Brain microvascular endothelial cell (primary cell): ENCODE data around the gene SCRN3.

Experiments
- DNase-seq: peaks from one replicate; pipeline ENCODE4 v3.0.0-alpha.2; 2020
- H3K27ac ChIP-seq: fragments of 250-450 bp; sonication (Bioruptor Pico); 2 replicates; pipeline ENCODE4 v1.5.1; 2020; ENCODE audit warnings: mild to moderate bottlenecking, moderate library complexity
- H3K27me3 ChIP-seq: fragments of 250-450 bp; sonication (Bioruptor Pico); replicated peaks from 2 replicates; pipeline ENCODE4 v1.5.1; 2020; ENCODE audit warnings: mild to moderate bottlenecking
- H3K36me3 ChIP-seq: fragments of 250-450 bp; sonication (Bioruptor Pico); replicated peaks from 2 replicates; pipeline ENCODE4 v1.5.1; 2020; ENCODE audit warnings: mild to moderate bottlenecking
- H3K4me3 ChIP-seq: 2 replicates; pipeline ENCODE4 v1.5.1; 2011; ENCODE audit warnings: low read depth, mild to moderate bottlenecking, control low read depth, low read length, moderate library complexity
- in situ Hi-C: cut with HindIII; loops from 2 replicates; pipeline ENCODE4 v1.10.0; 2017; ENCODE audit warnings: low sequenced_read_pairs, low pct_ligation_motif_present
- TF ChIP-seq, protein P1 (sequence below): IDR thresholded peaks from 2 replicates; pipeline ENCODE4 v1.5.1; 2011; ENCODE audit warnings: low read depth, mild to moderate bottlenecking, moderate library complexity, low read length, control low read depth, inconsistent platforms; ENCODE audit errors: missing control alignments

The SCRN3 gene

DNA sequence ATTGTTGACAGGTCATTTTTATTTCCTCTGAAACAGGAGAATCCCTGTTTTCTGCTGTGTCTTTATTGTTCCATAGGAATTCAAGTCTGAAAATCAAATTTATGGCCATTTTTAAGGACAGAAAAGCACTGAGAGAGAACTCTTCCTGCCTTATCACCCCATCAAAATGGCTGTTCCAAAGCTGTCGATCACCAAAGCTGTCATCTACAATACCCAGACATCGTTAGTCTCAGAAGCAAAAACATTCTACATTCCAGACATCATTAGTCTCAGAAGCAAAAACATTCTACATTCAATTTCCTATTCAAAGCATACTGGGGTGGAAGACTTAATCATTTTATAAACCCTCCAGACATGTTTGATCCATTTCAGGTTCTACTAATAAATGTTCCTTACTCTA, 44.4 kb downstream of the SCRN3 start:
- Histone ChIP-seq H3K36me3 (no peaks in the 10 kb centered on the region), H3K4me3 (no peak overlapping the region), H3K27me3 (no peaks in the 10 kb centered on the region), H3K27ac (no peak overlapping the region)
- no peak for DNase-seq
- TF ChIP-seq, protein P1, sequence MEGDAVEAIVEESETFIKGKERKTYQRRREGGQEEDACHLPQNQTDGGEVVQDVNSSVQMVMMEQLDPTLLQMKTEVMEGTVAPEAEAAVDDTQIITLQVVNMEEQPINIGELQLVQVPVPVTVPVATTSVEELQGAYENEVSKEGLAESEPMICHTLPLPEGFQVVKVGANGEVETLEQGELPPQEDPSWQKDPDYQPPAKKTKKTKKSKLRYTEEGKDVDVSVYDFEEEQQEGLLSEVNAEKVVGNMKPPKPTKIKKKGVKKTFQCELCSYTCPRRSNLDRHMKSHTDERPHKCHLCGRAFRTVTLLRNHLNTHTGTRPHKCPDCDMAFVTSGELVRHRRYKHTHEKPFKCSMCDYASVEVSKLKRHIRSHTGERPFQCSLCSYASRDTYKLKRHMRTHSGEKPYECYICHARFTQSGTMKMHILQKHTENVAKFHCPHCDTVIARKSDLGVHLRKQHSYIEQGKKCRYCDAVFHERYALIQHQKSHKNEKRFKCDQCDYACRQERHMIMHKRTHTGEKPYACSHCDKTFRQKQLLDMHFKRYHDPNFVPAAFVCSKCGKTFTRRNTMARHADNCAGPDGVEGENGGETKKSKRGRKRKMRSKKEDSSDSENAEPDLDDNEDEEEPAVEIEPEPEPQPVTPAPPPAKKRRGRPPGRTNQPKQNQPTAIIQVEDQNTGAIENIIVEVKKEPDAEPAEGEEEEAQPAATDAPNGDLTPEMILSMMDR: no peak
- in situ Hi-C loops: no loop called here

DNA sequence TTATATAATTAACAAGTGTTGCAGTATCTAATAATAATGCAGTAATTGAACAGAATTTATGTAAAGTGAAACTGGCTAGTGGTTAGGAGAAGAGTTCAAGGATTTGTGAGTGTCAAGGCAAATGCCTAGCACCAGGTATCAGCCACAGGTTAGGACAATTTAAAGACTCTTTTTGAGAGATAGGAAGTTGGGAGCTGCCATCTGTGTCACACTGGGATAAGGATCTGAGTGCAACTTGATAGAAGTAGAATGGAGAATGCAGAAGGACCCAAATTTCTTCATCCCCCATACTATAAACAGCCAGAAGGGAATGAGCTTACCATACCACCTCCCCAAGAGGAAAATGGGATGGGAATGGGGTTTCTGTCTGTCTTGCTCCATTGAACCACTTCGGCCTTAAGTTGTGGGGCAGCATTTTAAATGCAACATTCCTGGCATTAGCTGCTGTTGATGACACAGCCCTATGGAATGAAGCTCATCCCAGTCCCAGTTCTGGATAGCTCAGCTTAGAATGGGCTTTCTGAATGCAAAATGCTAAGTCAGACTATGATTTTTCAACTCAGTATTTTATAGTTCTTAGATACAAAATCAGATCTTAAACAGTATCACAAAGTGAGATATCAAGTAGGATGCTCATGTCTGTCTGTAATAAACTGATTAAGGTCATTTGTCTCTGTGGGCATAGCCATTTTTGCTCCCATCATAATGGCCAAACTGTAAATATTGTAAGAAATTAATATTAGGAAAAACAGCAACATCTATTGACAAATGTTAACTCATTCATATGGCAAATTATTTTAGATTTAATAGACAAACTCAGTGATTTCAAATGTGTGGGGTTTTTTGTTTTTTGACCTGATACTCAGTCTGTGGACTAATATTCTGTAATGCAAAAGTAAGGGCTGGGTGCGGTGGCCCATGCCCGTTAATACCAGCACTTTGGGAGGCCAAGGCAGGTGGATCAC, 47.3 kb downstream of the SCRN3 start:
- no peak overlapping the region for H3K4me3 ChIP-seq
- in situ Hi-C loops: no loop called here
- H3K36me3 ChIP-seq: no peaks in the 10 kb centered on the region
- TF ChIP-seq, protein P1: peak; percentile 2
- no peak overlapping the region for H3K27ac ChIP-seq
- DNase-seq: peak; percentile 72
- no peaks in the 10 kb centered on the region for H3K27me3 ChIP-seq

DNA sequence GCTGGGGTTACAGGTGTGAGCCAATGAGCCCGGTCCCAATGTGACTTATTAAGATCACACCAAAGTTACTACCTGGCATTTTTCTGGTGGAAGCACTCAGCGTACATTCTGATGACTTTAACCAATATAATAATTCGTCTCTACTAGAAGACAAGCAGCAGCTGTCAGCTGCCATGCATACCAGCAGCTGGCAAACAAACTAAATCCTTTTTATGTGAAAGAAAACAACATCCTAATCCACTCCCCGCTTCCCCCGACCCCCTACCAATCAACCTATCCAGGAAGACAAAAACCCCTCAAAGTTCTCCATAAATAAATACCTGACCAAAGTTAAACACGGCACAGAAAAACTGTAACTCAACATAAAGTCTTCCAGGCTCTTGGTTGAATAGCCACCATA, 49.2 kb downstream of the SCRN3 start:
- Histone ChIP-seq H3K27me3 (no peaks in the 10 kb centered on the region), H3K36me3 (no peaks in the 10 kb centered on the region), H3K4me3 (no peak overlapping the region), H3K27ac (no peak overlapping the region)
- in situ Hi-C loops: no loop called here
- no peak for DNase-seq
- TF ChIP-seq, protein P1: no peak

DNA sequence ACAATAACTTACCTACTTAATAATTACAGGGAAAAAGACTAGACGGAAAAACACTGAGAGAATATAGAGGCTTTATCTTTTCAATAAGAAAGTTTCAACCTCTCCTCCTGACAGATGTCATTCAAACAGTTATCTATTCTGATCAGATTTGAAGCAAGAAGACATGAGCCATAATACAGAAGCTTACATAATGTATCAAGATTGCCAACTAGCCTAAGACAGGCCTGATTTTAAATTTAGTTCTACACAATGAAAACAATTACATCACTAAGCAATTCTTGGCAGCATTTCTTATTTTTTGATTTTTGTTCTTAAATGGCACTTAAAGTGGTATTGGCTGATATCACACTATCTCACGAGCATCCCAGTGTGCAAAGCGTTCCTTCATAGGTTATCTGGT, 49.7 kb downstream of the SCRN3 start:
- no peak for DNase-seq
- H3K27ac ChIP-seq: no peak overlapping the region
- no peaks in the 10 kb centered on the region for H3K27me3 ChIP-seq
- in situ Hi-C loops: no loop called here
- H3K36me3 ChIP-seq: no peaks in the 10 kb centered on the region
- TF ChIP-seq, protein P1: no peak
- no peak overlapping the region for H3K4me3 ChIP-seq

DNA sequence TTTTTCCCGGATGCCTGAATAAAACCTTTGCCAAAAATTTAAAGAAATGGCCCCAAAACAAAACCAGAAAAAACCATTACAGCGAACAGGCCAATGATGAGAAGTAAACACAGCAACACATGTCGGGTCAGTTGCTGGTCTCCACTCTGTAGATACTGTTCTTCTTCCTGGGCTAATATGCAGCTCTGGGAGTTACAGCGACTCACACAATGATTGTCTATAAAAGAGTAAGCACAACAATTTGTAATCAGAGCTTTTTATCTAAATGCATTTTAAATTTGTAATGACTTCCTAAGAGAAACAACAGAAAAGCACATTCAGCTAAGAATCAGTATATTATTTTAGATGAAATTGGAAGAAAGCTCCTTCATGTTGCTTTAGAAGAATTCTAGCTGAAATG, 51.0 kb downstream of the SCRN3 start:
- Histone ChIP-seq H3K36me3 (no peaks in the 10 kb centered on the region), H3K4me3 (no peak overlapping the region)
- TF ChIP-seq, protein P1: no peak

More for the DNA sequence above, 51.0 kb downstream of the SCRN3 start:
- H3K27ac ChIP-seq: no peak overlapping the region
- in situ Hi-C loops: no loop called here
- no peaks in the 10 kb centered on the region for H3K27me3 ChIP-seq
- no peak for DNase-seq
